Epidermal melanocyte (primary cell): ENCODE results near the gene ZNF497.
"Not testable (repeated sequence)": the region's sequence is repeated elsewhere in the genome, so short reads cannot be mapped to it uniquely, and the experiment has no call there.

ENCODE experiments used
- DNase-seq: peaks from one replicate; pipeline ENCODE4 v3.0.0; 2011; ENCODE audit warnings: low spot score; ENCODE audit not compliant: insufficient read length

ZNF497 gene

GRCh38 chr19:58348080-58348479 lies 14.5 kb downstream of the ZNF497 start:
- DNase-seq = not testable (repeated sequence)

DNA sequence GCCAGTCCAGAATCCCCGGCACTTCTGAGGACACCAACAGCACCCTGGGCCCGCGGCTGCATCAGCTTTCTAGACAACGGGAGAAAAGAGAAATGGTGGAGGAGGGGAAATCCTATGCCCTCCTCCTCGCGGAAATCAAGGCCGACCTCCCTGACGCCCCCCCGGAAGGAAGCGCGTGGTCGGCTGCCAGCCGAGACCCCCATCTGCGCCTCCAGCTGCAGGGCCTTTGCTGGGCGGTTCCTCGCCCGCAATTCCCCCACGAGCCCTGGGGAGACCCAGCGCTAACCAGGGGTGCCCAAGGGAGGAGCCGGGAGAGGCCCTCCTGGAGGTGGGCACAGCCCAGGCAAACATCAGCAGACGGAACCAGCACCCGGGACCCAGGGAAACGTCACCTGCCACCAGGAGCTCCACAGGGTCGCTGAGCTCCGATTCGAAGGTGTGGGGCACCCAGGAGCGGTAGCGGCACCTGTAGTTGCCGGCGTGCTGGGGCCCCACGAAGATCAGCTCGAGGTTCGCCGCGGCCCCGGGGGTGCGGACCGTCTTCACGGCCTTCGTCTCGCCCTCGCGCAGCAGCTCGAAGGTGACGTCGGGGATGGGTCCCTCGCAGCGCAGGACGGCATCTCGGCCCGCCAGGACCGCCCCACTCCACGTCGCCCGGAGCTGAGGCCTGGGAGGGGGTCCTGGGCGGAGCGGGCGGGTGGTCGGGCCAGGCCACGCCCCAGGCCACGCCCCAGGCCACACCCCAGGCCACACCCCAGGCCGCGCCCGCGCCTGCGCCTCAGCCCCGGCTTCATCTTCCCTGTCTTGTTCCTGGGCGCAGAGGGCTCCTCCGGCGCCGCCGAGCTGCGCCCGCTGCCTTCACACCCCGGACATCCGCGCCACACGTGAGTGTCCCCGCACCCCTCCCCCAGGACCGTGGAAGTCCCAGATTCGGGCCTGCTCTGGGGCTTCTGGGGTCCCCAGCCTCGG lies 15.3 kb downstream of the ZNF497 start:
- DNase-seq = peak; percentile 93

- DNase-seq = peak; percentile 12
These were observed 17.0 kb downstream of the ZNF497 start for GRCh38 chr19:58345558-58345957.

DNA sequence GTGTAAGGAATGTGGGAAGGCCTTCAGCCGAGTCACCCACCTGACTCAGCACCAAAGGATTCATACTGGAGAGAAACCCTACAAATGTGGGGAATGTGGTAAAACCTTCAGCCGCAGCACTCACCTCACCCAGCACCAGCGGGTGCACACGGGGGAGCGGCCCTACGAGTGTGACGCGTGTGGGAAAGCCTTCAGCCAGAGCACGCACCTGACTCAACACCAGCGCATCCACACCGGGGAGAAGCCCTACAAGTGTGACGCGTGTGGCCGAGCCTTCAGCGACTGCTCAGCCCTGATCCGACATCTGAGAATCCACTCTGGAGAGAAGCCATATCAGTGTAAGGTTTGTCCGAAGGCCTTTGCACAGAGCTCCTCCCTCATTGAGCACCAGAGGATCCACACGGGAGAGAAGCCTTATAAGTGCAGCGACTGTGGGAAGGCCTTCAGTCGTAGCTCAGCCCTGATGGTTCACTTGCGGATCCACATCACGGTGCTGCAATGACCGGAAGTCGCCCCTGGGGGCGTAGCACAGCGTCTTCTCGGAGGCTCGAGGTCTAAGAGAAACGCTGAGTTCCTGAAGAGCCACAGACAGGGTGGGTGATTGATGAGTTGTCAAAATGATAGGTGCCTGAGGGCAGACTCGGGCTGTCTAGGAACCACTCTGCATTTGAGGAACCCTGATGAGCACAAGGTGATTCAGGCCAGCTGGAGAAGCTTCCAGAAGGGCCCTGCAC lies 23.6 kb downstream of the ZNF497 start:
- no peak for DNase-seq

- no peak for DNase-seq
These were observed 24.2 kb downstream of the ZNF497 start for GRCh38 chr19:58338336-58338735.

DNA sequence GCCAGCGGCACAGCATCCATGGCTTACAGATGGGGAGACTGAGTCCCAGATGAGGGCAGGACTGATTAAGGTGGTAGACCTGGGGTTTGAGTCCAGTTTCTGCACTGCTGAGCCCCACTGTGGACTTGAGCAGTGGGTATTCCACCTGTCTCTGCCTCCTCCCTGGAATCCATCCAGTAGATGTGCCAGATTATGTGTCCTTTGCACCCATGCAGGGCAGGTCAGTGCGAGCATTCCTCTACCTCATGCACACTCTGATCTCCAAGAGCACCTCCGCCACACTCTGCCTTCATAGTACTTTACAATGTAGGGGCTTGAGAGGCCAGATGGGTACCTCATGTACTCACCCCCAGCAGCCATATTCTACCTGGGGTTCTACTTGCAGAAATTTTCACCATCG lies 25.7 kb downstream of the ZNF497 start:
- DNase-seq = no peak

DNA sequence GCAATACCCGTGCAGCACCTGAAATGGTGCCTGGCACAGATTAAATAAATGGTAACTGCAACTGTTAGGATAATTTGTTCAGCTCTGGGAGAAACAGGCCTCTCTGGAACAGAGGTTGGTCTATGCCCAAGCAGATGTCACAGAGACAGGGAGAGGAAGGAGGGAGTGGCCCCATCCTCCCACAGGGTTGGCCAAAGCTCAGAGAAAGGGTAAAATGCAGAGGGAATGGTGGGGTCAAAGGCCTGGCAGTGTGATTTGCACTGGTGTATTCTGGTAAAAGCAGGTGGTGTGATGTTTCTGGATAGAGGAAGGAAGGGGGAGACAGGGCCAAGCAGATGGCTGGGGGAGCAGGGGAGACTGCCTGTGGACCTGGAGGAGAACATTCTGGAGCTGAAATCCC lies 26.3 kb downstream of the ZNF497 start:
- no peak for DNase-seq

- DNase-seq = no peak
These were observed 26.9 kb downstream of the ZNF497 start for GRCh38 chr19:58335630-58336029.

DNA sequence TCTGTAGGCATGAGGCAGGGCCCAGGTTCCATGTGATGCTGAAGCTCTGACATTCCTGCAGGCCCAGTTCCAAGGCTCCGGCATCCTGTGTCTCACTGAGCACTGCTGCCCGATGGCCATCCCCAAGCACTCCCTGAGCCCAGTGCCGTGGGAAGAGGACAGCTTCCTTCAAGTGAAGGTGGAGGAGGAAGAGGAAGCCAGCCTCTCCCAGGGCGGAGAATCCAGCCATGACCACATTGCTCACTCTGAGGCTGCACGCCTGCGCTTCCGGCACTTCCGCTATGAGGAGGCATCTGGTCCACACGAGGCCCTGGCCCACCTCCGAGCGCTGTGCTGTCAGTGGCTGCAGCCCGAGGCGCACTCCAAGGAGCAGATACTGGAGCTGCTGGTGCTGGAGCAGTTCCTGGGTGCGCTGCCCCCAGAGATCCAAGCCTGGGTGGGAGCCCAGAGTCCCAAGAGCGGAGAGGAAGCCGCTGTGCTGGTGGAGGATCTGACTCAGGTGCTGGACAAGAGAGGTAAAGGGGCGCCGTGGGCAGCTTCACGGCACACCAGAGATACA lies 27.8 kb downstream of the ZNF497 start:
- no peak for DNase-seq

DNA sequence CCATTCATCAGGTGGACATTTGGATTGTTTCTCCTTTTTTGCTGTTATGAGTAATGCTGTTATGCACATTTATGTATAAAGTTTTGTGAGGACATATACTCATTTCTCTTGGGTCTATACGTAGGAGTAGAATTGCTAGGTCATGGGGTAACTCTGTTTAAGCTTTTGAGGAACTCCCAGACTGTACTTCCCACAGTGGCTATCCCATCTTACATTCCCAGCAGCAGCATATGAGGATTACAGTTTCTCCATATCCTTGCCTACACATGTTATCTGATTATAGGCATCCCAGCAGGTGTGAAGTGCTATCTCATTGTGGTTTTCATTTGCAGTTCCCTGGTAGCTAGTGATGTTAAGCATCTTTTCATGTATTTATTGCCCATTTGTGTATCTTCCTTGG lies 29.9 kb downstream of the ZNF497 start:
- no peak for DNase-seq

- DNase-seq = peak; percentile 96
These were observed 32.1 kb downstream of the ZNF497 start for GRCh38 chr19:58330458-58330857.

- DNase-seq = no peak
These were observed 33.6 kb downstream of the ZNF497 start for GRCh38 chr19:58328999-58329398.

DNA sequence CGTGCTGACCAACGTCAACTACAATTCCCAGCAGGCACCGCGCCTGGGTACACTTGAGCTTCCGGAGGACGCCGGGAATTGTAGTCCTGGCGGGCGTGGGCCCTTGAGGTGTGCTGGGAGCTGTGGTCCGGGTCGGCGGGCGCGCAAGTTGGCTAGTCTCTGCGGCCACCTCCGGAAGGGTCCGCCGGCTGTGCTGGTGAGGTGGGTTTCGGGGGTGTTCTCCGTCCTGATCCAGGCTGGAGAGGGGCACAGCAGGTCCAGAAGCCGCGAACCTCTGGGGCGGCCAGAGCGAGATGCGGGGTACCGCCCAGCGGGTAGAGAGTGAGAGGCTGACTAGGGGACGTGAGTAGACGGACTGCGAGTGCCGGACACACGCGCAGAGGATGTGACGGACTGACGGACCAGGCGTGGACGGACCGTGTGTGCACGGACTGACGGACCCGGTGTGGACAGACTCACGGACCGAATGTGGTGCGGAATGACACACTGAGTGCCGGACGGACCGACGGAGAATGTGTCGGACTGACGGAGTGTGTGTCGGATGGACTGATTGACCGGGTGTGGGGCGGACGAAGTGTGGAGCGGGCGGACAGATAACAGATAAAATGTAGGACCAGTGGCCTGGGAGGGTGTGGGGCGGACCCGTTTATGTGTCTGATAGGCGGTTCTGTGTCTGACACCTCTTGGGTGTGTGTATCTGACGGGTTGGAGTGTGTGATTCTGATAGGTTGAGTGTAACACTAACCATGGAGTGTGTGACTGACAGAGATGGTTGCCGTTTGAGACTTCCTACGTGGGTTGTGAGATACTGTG lies 35.4 kb downstream of the ZNF497 start, which contains the start of gene ZSCAN22:
Gene ZSCAN22, plus strand, starts transcription at position 81 of the 813 bp plus-strand sequence. CDS start 7,809 bp downstream, outside the sequence.
- DNase-seq = peak; percentile 94

GRCh38 chr19:58326501-58326913 lies 36.0 kb downstream of the ZNF497 start:
- DNase-seq = no peak

DNA sequence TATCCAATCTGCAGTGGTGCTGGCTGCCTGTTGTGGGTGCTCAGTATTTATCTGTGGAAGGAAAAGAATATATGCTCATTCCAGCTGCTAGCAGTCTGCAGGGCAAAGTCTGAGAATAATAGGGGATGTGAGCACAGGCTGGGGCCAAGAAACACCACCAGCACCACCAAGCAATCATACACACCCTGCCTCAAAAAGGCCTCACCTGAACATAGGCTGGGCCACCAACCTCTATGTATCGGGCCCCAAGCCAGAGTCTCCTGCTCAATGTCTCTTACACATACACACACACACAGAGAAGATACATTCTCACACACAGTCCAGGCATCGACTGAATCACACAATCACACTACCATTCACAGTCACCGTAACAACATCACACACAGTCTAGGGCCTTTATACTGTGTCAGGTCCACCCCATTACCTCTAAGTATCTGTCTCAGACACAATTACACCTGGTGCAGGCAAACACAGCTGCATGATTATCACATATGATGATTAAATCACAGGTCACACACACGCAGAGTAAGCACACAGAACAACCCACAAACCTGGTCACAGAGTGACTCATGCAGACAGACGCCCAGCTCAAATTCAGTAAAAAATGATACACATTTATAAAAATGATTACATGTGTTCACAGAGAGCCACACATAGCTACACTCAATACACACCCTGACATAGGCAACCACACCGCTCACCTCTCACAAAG lies 37.1 kb downstream of the ZNF497 start:
- DNase-seq = no peak

DNA sequence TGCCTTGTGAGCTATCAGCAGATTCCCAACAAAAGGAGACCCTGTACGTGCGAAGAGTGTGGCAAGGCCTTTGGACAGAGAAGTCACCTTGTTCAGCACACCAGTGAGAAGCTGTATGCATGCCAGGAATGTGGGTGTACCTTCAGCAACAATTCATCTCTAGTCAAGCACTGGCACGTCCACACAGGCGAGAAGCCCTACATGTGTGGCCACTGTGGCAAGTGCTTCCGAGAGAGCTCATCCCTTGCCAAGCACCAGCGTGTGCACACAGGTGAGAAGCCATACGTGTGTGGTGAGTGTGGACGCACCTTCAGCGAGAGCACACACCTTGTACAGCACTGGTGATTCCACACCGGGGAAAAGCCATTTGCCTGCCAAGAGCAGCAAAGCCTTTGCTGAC lies 43.3 kb downstream of the ZNF497 start:
- DNase-seq = no peak

- DNase-seq = no peak
These were observed 44.3 kb downstream of the ZNF497 start for GRCh38 chr19:58318297-58318696.

- DNase-seq = no peak
These were observed 45.0 kb downstream of the ZNF497 start for GRCh38 chr19:58317476-58318072.

DNA sequence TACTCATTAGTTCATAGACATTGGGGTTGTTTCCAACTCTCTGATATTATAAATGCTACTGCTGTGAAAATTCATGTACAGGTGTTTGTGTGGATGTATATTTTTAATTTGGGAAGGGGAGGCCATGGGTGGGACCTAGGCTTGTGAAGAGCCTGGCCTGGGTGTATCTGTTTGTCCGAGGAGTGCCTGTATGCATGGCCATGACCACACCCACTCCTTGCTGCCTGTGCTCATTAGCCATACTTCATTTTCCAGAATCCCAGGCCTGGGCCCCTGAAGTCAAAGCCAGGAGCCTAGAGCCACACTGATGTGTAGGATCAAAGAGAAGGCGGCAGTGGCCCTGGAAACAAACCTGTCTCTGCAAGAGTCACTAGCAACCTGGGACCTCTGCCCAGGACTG lies 47.0 kb downstream of the ZNF497 start:
- no peak for DNase-seq

DNA sequence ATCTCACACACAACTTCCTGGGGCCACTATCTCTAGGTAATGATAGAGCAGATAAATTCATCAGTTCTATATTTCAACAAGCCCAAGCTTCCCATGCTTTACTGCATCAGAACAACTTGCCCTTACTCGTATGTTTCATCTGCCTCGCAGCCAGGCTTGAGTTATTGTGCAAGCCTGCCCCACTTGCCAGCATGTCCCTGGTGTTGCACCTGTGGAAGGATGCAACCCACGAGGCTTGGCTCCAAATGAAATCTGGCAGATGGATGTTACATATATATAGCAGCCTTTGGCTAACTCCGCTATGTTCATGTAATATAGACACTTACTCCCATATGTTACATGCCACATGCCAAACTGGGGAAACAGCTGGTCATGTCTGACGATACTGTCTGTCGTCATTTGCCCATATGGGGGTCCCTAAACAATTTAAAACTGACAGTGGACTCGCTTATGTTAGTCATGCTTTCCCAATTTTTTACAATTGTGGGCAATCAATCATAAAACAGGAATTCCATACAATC lies 51.1 kb downstream of the ZNF497 start:
- DNase-seq = no peak
